ENCODE data around the gene RTN4RL1.

GRCh38 chr17:1942666-1943435 lies 82.3 kb downstream of the RTN4RL1 start:
- TF ChIP-seq, protein P1, sequence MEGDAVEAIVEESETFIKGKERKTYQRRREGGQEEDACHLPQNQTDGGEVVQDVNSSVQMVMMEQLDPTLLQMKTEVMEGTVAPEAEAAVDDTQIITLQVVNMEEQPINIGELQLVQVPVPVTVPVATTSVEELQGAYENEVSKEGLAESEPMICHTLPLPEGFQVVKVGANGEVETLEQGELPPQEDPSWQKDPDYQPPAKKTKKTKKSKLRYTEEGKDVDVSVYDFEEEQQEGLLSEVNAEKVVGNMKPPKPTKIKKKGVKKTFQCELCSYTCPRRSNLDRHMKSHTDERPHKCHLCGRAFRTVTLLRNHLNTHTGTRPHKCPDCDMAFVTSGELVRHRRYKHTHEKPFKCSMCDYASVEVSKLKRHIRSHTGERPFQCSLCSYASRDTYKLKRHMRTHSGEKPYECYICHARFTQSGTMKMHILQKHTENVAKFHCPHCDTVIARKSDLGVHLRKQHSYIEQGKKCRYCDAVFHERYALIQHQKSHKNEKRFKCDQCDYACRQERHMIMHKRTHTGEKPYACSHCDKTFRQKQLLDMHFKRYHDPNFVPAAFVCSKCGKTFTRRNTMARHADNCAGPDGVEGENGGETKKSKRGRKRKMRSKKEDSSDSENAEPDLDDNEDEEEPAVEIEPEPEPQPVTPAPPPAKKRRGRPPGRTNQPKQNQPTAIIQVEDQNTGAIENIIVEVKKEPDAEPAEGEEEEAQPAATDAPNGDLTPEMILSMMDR (IDR thresholded peaks at IDR 0.05): no peak
- TF ChIP-seq POLR2A (IDR thresholded peaks at IDR 0.05): no peak

All from heart left ventricle (tissue), 13 donors.